Stimulated activated CD4-positive, alpha-beta T cell treated with anti-CD3 and anti-CD28 coated beads, TNF-alpha, amount 100 ng/mL, for 24 hours (primary cell): ENCODE results near the gene TBX20.
"Not testable (repeated sequence)": the region's sequence is repeated elsewhere in the genome, so short reads cannot be mapped to it uniquely, and the experiment has no call there.

Source experiments
- DNase-seq, 3 experiments: peaks; one replicate each; pipeline ENCODE4 v3.0.0-alpha.2; 2020; ENCODE audit warnings: low read depth in 3 of 3

TBX20 gene

DNA sequence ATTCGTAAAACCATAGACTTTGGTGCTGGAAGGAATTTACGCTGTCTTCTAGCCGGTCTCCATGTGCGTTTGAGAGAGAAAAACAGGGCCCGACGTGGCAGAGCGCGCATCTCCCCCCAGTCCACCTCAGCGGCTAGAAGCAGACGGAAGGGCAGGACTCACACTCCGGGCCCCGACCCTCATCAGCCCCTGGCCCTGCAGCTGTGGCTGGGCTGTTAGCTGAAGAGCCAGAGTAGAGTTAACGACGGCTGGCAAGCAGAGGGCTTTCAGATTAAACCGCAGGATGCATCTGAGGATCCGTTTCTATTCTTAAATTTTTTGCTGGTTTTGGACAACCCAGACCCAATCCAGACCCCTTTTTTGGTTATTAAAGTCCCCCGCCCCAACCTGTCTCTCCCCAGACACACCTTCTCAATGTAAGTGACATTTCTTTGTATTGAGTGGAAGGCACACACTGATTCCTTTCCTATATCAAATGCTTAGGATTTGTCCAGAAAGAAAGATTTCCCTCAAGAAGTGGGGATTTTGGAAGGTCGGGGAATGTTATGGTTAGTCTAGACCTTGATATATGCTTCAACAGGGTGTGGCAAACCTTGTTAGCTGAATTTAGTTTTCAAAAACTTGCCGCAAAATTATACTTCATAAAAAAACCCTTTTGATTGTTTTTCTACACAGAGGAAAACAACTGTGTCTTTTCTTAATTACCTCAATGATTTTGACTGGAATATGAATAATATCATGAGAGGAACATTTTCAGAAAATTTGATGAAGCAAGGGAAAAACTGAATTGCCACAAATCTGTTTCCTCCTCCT is 1.7 kb upstream of the TBX20 start:
- no peak for DNase-seq

DNA sequence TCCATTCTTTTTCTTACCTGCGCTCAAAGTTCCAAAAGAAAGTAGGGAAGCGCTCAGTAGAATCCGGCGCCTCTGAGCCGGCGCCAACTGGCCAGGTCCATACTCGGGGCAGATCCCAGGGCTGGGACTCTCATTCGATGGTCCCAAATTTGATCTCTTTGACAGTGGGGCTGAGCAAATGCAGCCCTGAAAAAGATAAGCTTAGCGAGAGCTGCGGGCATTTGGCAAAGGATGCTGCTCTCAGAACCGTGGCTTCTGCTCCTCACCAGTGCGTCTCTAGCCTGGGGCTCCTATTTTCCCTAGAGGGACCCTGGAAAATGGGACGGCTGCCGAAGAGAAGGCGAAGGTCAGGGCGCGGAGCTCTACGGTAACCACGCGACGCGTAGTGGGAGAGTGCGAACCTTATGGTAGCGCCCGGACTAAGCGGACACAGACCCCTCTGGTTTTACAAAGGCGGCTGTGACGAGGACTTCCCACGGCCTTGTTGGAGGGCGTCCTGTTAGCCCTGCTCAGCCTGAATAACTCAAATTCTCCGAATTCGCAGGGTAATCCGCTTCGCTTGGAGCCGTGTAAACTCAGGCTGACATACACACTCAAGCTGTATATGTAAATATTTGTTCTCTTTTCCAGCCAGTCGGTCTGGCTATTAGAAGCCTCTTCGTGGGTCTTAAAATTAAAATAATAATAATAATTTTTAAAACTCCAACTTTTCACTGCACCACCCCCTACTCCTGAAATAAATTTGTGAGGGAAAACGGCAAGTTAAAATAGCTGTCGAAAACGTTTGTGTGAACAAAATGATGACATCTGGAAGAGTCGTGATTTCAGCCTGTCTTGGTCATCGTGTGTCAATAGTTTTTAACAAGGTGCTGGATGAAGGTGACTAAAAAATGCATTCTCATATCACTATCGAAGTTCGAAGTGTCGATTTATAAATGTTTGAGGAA is 869 bp upstream of the TBX20 start:
- no peak for DNase-seq

- no peak for DNase-seq
Measured at GRCh38 chr7:35253460-35253709, 515 bp downstream of the TBX20 start.

DNA sequence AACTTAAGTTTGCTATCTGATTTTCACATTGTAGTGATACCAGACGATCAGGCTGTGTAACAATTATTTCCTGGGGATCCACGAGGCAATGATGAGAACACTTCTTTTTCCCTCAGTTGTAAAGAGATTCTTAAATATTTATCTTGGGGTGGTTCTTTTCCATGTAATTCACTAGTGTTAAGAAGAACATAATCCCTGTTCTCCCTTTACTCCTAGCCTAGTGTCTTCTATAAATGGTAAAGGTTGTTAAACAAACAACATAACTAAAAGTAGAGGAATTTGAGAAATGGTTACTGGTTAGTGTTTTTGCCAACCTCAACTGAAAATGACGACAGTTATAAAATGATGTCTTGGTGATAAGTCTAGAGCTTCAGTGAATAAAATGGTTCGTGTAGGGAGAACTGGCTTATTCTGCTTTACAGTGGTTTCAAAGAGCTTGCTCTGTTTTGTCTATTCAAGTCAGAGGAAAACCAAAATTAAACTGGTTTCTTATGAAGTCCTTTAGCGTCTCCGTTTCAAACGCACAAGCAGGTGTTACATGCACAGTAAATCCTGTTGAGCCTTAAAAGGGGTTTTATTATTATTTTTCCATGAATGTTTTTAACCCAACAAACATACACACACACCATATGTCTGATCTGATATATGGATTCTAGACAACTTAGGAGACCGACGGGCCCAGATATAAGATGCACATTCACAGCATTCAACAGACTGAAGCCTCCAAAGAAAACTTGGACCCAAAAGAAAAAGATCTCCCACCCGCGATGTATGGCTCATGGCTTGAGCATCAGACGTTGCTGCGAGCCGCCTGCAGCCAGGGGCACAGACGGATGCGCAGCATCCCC is 1.1 kb downstream of the TBX20 start:
- DNase-seq, result no peak

DNA sequence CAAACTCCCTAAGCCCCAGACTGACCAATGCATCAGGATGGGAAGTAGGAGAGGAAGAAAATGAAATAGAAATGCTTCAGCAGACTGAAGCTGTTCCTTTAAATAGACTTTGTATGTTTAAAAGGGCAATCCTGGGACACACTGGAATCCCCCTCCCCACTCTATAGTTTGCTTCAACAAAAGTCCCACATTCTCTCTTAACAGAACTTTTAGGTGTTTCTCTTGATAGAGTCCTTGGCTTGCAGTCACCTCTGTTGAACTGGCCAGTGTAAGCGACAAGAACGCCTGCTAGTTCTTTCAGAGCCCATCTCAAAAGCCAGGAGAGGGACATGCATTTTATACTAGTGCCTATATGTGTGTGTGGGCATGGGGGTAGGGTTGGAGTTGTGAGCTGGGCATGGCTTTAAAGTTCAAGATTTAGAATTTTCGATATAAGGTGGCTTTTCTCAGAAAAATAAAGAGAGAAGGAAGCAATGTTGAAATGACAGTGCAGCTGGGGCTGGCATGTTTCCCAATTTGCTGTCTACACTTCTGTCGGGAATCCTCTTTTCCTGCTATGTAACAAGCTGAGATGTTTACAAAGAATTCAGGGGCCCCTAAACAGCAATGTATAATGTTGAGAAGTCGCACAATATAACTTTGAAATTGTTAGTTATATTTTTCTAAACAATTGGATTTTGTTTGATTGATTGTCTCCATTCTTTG is 2.1 kb downstream of the TBX20 start:
- no peak for DNase-seq

GRCh38 chr7:35250941-35251340 is 3.0 kb downstream of the TBX20 start:
- DNase-seq, result no peak

- no peak for DNase-seq
Measured at GRCh38 chr7:35250452-35250851, 3.4 kb downstream of the TBX20 start.

DNA sequence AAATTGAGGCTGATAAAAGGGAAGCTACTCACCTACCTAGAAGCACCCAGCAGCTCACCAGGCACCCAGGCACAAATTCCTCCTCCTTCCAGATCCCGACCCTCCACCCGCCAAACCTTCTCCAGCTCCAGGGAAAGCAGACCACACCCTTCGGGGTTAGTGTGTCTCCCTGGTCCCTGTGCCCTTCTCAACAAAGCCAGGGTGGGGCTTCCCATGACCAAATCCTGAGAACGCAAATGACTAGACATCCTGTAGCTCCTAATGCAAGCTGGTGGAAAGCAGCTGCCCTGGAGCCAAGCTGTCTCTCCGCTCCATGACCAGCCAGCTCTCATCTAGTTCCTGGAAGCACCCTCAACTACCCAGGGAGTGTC is 4.4 kb downstream of the TBX20 start:
- no peak for DNase-seq

GRCh38 chr7:35248576-35249536 is 5.0 kb downstream of the TBX20 start:
- DNase-seq, result no peak

- DNase-seq, result no peak
Measured at GRCh38 chr7:35246819-35247218, 7.1 kb downstream of the TBX20 start.

- no peak for DNase-seq
Measured at GRCh38 chr7:35241884-35242283, 12.0 kb downstream of the TBX20 start.

GRCh38 chr7:35241436-35241835 is 12.5 kb downstream of the TBX20 start:
- DNase-seq, result no peak

DNA sequence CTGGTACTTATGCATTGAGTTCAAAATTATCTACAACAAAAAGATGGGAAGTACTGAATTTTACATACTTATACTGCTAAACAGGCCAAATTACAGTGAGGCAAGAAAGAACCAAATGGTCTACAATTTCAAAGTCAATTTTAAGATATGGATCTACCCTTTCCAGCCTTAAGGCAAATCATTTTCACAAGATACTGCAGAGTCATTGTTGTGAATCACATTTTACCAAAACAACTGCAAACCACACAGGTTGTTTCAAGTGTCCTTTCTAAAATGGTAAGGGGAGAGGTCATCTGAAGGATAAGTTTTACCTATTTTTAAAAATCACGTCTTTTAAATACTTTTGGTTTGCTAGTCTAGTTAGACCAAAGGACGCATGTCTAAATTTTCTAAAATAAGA is 12.9 kb downstream of the TBX20 start:
- DNase-seq, result not testable (repeated sequence)

DNA sequence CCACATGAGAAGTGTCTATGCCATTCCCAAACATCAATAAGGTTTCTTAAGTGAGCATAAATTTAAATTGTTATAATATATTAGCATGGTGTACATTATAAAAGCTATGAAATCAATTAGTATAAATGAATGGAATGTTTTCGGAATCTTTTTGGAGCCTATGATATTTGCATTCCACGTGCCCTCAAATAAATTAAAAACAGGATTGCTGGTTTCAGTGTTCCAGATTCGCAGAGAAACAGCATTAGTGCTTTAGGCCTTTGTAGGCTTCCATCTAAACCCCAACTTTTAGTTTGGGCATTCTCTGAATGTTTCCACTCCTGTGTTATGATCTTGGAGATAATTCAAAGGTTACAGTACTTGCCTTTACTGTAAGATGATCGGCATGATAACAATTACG is 15.4 kb downstream of the TBX20 start:
- DNase-seq, result not testable (repeated sequence)

GRCh38 chr7:35232994-35233393 is 20.9 kb downstream of the TBX20 start:
- no peak for DNase-seq

GRCh38 chr7:35231221-35231620 is 22.7 kb downstream of the TBX20 start:
- DNase-seq, result not testable (repeated sequence)

GRCh38 chr7:35229116-35229780 is 24.7 kb downstream of the TBX20 start:
- DNase-seq, result not testable (repeated sequence)

GRCh38 chr7:35228496-35229051 is 25.3 kb downstream of the TBX20 start:
- not testable (repeated sequence) for DNase-seq

DNA sequence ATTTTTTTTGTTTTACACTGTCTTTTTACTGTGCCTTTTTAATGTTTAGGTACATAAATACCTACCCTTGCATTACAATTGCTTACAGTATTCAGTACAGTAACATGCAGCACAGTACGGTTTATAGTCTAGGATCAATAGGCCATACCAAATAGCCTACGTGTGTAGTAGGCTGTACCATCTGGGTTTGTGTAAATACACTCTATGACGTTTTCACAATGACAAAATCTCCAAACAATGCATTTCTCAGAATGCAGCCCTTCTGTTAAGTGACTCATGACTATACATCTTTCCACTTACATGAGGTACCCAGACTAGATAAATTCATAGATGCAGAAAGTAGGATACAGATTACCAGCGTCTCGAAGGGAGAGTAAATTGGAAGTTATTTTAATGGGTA is 26.5 kb downstream of the TBX20 start:
- DNase-seq, result not testable (repeated sequence)
